H1 (cell line): Measurements from ENCODE around the gene SERINC5. TPM values are rescaled to one million over a fixed set of nuclear protein-coding genes. Genes with fewer than 3 reads are reported as not detected.
A peak's percentile ranks its signal among the peaks of the same experiment; 100 is the strongest.

ENCODE experiments used
- CTCF ChIA-PET: fragments of 300-600 bp; sonication (Branson Sonifier 250); formaldehyde crosslinking; loops from one replicate; lab custom pipeline; 2021; ENCODE audit not compliant: partially characterized antibody; lab: Charles Lee
- POLR2A ChIA-PET: fragments of 300-600 bp; sonication (Branson Sonifier 250); formaldehyde crosslinking; loops from one replicate; lab custom pipeline; 2021; ENCODE audit warnings: inconsistent platforms; ENCODE audit not compliant: partially characterized antibody; lab: Charles Lee
- DNase-seq, 2 experiments: peaks; one replicate each; pipeline versions ENCODE4 v3.0.0 to v3.0.0-alpha.2; 2010 to 2022; ENCODE audit warnings: low spot score in 2 of 2, low read depth in 1 of 2, mixed read lengths in 1 of 2
- FAIRE-seq: peaks from 2 replicates; lab custom pipeline; 2011; peaks lifted over from hg19 to GRCh38; lab: Jason Lieb, UNC
- H2AFZ ChIP-seq: 2 replicates; pipeline ENCODE4 v1.8.1; 2012; ENCODE audit warnings: low read length, inconsistent platforms
- H2AK5ac ChIP-seq: 2 replicates; pipeline ENCODE4 v1.6.1; 2013; ENCODE audit warnings: low read depth, low read length
- H2BK120ac ChIP-seq: replicated peaks from 2 replicates; pipeline ENCODE3; 2013; ENCODE audit warnings: low read depth, low read length, inconsistent platforms
- H2BK12ac ChIP-seq: 2 replicates; pipeline ENCODE4 v1.6.1; 2013; ENCODE audit warnings: low read depth, low read length
- H2BK15ac ChIP-seq: 2 replicates; pipeline ENCODE4 v1.6.1; 2013; ENCODE audit warnings: low read length
- H2BK20ac ChIP-seq: 2 replicates; pipeline ENCODE4 v1.6.1; 2013; ENCODE audit warnings: low read length
- H2BK5ac ChIP-seq: 2 replicates; pipeline ENCODE4 v1.6.1; 2013; ENCODE audit warnings: low read depth, low read length
- H3K14ac ChIP-seq: 2 replicates; pipeline ENCODE4 v1.6.1; 2013; ENCODE audit warnings: inconsistent platforms; ENCODE audit not compliant: insufficient read length
- H3K18ac ChIP-seq: 2 replicates; pipeline ENCODE4 v1.6.1; 2013; ENCODE audit warnings: low read length; ENCODE audit errors: extremely low read depth
- H3K23ac ChIP-seq: 2 replicates; pipeline ENCODE4 v1.6.1; 2013; ENCODE audit warnings: inconsistent platforms; ENCODE audit not compliant: insufficient read length
- H3K23me2 ChIP-seq: 2 replicates; pipeline ENCODE4 v1.6.1; 2013; ENCODE audit warnings: low read depth, low read length
- H3K27ac ChIP-seq: 2 replicates; pipeline ENCODE4 v1.6.1; 2011; ENCODE audit warnings: low read depth, low read length, inconsistent platforms
- H3K27me3 ChIP-seq, 4 experiments: replicated peaks in 1 of 4; 1 replicate in 1 of 4; 2 replicates in 3 of 4; pipeline versions ENCODE4 v1.6.1 to v1.8.1; 2011 to 2013; ENCODE audit warnings: low read length in 3 of 4, mild to moderate bottlenecking in 3 of 4, inconsistent platforms in 2 of 4, mixed read lengths in 2 of 4, moderate library complexity in 1 of 4; ENCODE audit not compliant: control insufficient read depth in 3 of 4, insufficient read depth in 3 of 4; ENCODE audit errors: extremely low read depth in 1 of 4
- H3K36me3 ChIP-seq, 4 experiments: 2 replicates each; pipeline versions ENCODE4 v1.6.1 to v1.8.1; 2011 to 2013; ENCODE audit warnings: mild to moderate bottlenecking in 4 of 4, low read length in 3 of 4, moderate library complexity in 2 of 4, control low read depth in 1 of 4, inconsistent platforms in 1 of 4; ENCODE audit not compliant: insufficient read depth in 4 of 4, control insufficient read depth in 2 of 4
- H3K4ac ChIP-seq: replicated peaks from 2 replicates; pipeline ENCODE3; 2013; ENCODE audit warnings: low read length, low read depth, mixed read lengths, inconsistent platforms; ENCODE audit not compliant: insufficient read length
- H3K4me1 ChIP-seq, 4 experiments: replicated peaks in 1 of 4; 1 replicate in 1 of 4; 2 replicates in 3 of 4; pipeline versions ENCODE4 v1.6.1 to v1.8.1; 2011 to 2013; ENCODE audit warnings: low read length in 3 of 4, inconsistent platforms in 2 of 4, mixed read lengths in 1 of 4; ENCODE audit not compliant: insufficient read depth in 4 of 4, control insufficient read depth in 3 of 4
- H3K4me2 ChIP-seq, 2 experiments: 2 replicates each; pipeline versions ENCODE4 v1.6.1 to v1.8.1; 2011 to 2013; ENCODE audit warnings: low read depth in 2 of 2, low read length in 2 of 2, control low read depth in 1 of 2, inconsistent platforms in 1 of 2, mild to moderate bottlenecking in 1 of 2; ENCODE audit not compliant: insufficient read depth in 1 of 2
- H3K4me3 ChIP-seq, 4 experiments: fragments of 200-600, 300-600 bp in 1 of 4; sonication (generic), shearing (Covaris generic), sonication (Bioruptor Twin) in 1 of 4; 2 replicates each; pipeline versions ENCODE4 v1.5.1 to v1.8.1; 2011 to 2016; ENCODE audit warnings: low read length in 4 of 4, low read depth in 3 of 4, control low read depth in 2 of 4, inconsistent platforms in 2 of 4, mild to moderate bottlenecking in 2 of 4, mixed read lengths in 1 of 4, moderate library complexity in 1 of 4; ENCODE audit not compliant: insufficient read depth in 2 of 4; ENCODE audit errors: extremely low read depth in 1 of 4
- H3K56ac ChIP-seq: replicated peaks from 2 replicates; pipeline ENCODE3; 2013; ENCODE audit warnings: low read depth, mild to moderate bottlenecking, mixed read lengths, low read length, inconsistent platforms; ENCODE audit not compliant: insufficient read length
- H3K79me1 ChIP-seq: 2 replicates; pipeline ENCODE4 v1.6.1; 2013; ENCODE audit warnings: low read depth, low read length, control low read depth
- H3K79me2 ChIP-seq, 2 experiments: 2 replicates each; pipeline versions ENCODE4 v1.6.1 to v1.8.1; 2012 to 2013; ENCODE audit warnings: low read length in 2 of 2, mild to moderate bottlenecking in 2 of 2, inconsistent platforms in 1 of 2; ENCODE audit not compliant: insufficient read depth in 2 of 2, control insufficient read depth in 1 of 2
- H3K9ac ChIP-seq, 4 experiments: replicated peaks in 1 of 4; 1 replicate in 1 of 4; 2 replicates in 3 of 4; pipeline versions ENCODE4 v1.6.1 to v1.8.1; 2011 to 2013; ENCODE audit warnings: low read depth in 3 of 4, low read length in 3 of 4, control low read depth in 2 of 4, mild to moderate bottlenecking in 2 of 4, moderate library complexity in 2 of 4, inconsistent platforms in 1 of 4; ENCODE audit errors: extremely low read depth in 1 of 4
- H3K9me3 ChIP-seq, 2 experiments: 2 replicates each; pipeline versions ENCODE4 v1.6.1 to v1.8.1; 2012 to 2013; ENCODE audit warnings: mild to moderate bottlenecking in 2 of 2, moderate library complexity in 2 of 2, control low read depth in 1 of 2, inconsistent platforms in 1 of 2, low read depth in 1 of 2, low read length in 1 of 2, mixed read lengths in 1 of 2; ENCODE audit not compliant: insufficient read depth in 2 of 2
- H4K20me1 ChIP-seq, 2 experiments: replicated peaks in 1 of 2; 2 replicates each; pipeline versions ENCODE3 to v1.8.1; 2011 to 2013; ENCODE audit warnings: inconsistent platforms in 2 of 2, low read length in 2 of 2, mild to moderate bottlenecking in 1 of 2; ENCODE audit not compliant: insufficient read depth in 2 of 2, control insufficient read depth in 1 of 2
- H4K5ac ChIP-seq: 2 replicates; pipeline ENCODE4 v1.6.1; 2013; ENCODE audit warnings: low read length, low read depth, mixed read lengths, inconsistent platforms; ENCODE audit not compliant: insufficient read length
- H4K8ac ChIP-seq: 2 replicates; pipeline ENCODE4 v1.8.0; 2013; ENCODE audit warnings: mild to moderate bottlenecking, moderate library complexity, low read length, inconsistent platforms; ENCODE audit not compliant: insufficient read depth; ENCODE audit errors: extremely low read depth
- H4K91ac ChIP-seq: replicated peaks from 2 replicates; pipeline ENCODE3; 2013; ENCODE audit warnings: low read length, mixed read lengths, inconsistent platforms; ENCODE audit not compliant: insufficient read length
- POU5F1 ChIP-seq: IDR thresholded peaks from 2 replicates; pipeline ENCODE4 v1.6.1; 2011; ENCODE audit warnings: low read depth, mild to moderate bottlenecking, low read length, moderate library complexity
- RAD21 ChIP-seq, 2 experiments: IDR thresholded peaks in 1 of 2; conservative IDR thresholded peaks in 1 of 2; 2 replicates each; pipeline ENCODE4 v1.6.1; 2011; ENCODE audit warnings: low read depth in 2 of 2, low read length in 2 of 2, improper control_type of control experiment in 1 of 2, inconsistent platforms in 1 of 2, mild to moderate bottlenecking in 1 of 2, moderate library complexity in 1 of 2
- SIX5 ChIP-seq: IDR thresholded peaks from 2 replicates; pipeline ENCODE4 v1.6.1; 2011; ENCODE audit warnings: mild to moderate bottlenecking, low read depth, low read length
- TCF12 ChIP-seq: IDR thresholded peaks from 2 replicates; pipeline ENCODE4 v1.6.1; 2011; ENCODE audit warnings: low read depth, mild to moderate bottlenecking, low read length
- whole genome bisulfite sequencing, 2 experiments: shearing (Covaris generic) in 1 of 2; methylation state at CpG; one replicate each; pipeline versions ENCODE4 v1.1.6 to v1.1.7; 2013 to 2015; ENCODE audit warnings: low lambda C conversion rate in 2 of 2, mixed read lengths in 2 of 2, inconsistent platforms in 1 of 2, low coverage in 1 of 2, missing lambda C conversion rate in 1 of 2; ENCODE audit not compliant: insufficient replicate concordance in 2 of 2, insufficient coverage in 1 of 2, insufficient read length in 1 of 2; ENCODE audit errors: extremely low coverage in 1 of 2, missing lambda C conversion rate in 1 of 2; 5-methylcytosine and 5-hydroxymethylcytosine counted together
- polyA plus RNA-seq, 7 experiments: library from polyadenylated mRNA; depleted of rRNA in 3 of 7; stranded (reverse) in 5 of 7; unstranded in 2 of 7; fragments of >200 nt in 5 of 7; fragments of 200-250 nt in 2 of 7; gene quantifications; 1 replicate in 5 of 7; 2 replicates in 1 of 7; 4 replicates in 1 of 7; pipeline versions ENCODE4 v1.2.1 to v1.2.3, GENCODE V29; 2011 to 2013; ENCODE audit warnings: missing spikeins in 2 of 7, mixed read lengths in 2 of 7
- total RNA-seq: library from RNA; stranded (reverse); fragmentation: NEBNext Ultra II Directional; extraction: Animal tissue kit (Norgen Biotek cat#: 25700); gene quantifications from 2 replicates; pipeline ENCODE4 v1.2.1, GENCODE V29; 2021

SERINC5 gene
- total and polyA plus RNA-seq, 2 of the 8 experiments (the other 6 are each of a cell fraction or from before 2014, with no cell fraction given) = 32.2 to 149 TPM

DNA sequence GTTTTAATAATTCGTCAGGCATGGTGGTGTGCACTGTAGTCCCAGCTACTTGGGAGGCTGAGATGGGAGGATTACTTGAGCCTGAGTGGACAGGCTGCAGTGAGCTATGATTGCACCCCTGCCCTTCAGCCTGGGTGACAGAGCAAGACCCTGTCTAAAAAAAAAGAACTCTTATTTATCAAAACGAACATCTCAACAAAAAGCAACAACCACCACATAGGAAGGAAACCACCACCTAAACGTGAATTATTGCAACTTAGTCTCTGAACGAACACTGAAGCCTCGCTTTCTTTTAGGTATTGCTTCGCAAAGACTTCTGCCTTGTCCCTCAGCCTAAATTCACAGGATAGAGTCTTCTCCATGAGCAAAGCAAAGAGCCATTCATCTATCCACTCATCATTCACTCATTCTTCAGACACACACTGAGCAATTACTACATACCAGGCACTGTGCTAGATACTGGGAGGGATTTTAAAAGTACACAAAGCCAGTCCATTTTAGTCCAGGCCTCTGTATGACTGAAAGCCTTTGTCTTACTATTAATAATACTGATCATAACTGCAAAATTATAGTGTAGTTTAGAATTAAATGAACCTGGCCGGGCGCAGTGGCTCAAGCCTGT, 163.3 kb downstream of the SERINC5 start:
- H3K14ac ChIP-seq = no peak overlapping the region
- CTCF ChIA-PET = interaction anchor here (0.6 to 7.2 kb wide), 34 partner anchors 9 to 280 kb away, joined by 3 to 118 read pairs (median 6); partner anchors contain the start of gene SERINC5
- POLR2A ChIA-PET = interaction anchor here (1.1 to 3.7 kb wide), 2 partner anchors 93 to 164 kb away, joined by 4 to 20 read pairs; partner anchors contain the start of gene SERINC5
- TF ChIP-seq TCF12 (no peak), RAD21 (IDR thresholded peaks at IDR 0.05 in 1 of 2, conservative IDR thresholded peaks at IDR 0.05 in 1 of 2; ENCODE audit: low read depth in 2 of 2, low read length in 2 of 2) (no peak), POU5F1 (no peak), SIX5 (no peak)

More for the DNA sequence above, 163.3 kb downstream of the SERINC5 start:
- Histone ChIP-seq H3K27me3 (no peaks in the 10 kb centered on the region), H2BK120ac (peak overlapping the region; percentile 8), H2BK12ac (peak overlapping the region; percentile 98; the same call in 1 of the 2 replicates), H4K5ac (peak overlapping the region; percentile 54), H3K56ac (no peak overlapping the region), H4K8ac (no peak overlapping the region), H3K79me1 (no peaks in the 10 kb centered on the region), H3K9ac (no peak overlapping the region), H3K18ac (0 out of 2 replicates have a peak overlapping the region, but pooled peaks have one; percentile 17), H3K36me3 (no peaks in the 10 kb centered on the region), H3K4me2 (no peak overlapping the region), H2BK15ac (no peak overlapping the region), H2BK20ac (peak overlapping the region; percentile 92), H4K20me1 (no peaks in the 10 kb centered on the region), H2AFZ (no peak overlapping the region), H3K23ac (no peak overlapping the region), H3K4me3 (no peak overlapping the region), H3K4me1 (peaks cover 2 to 7% (median 5%) of the 10 kb centered on the region in 4 experiments; a peak in 6 of 7 replicates), H3K27ac (no peak overlapping the region), H3K4ac (peak overlapping the region; percentile 80), H4K91ac (peak overlapping the region; percentile 76), H2AK5ac (0 out of 2 replicates have a peak overlapping the region, but pooled peaks have one; percentile 2), H2BK5ac (peak overlapping the region; percentile 78; the same call in 1 of the 2 replicates), H3K9me3 (no peaks in the 10 kb centered on the region), H3K23me2 (no peaks in the 10 kb centered on the region), H3K79me2 (no peaks in the 10 kb centered on the region)
- FAIRE-seq (no peak), DNase-seq (no peak)
- 91% methylated on average over 8 of the region's 8 CpGs; no CpG with 5 or more reads in 1 of the 2 experiments for WGBS, 2 experiments
